ENCODE measurements around the gene SPEN.

Gene SPEN

GRCh38 chr1:15954316-15954715 lies 106.8 kb downstream of the SPEN start:
- H3K4me2 ChIP-seq (ENCODE audit: insufficient read depth, low read length): no peak overlapping the region
- H3K4me3 ChIP-seq (ENCODE audit: low read depth in 1 of 2, low read length in 2 of 2): no peak overlapping the region
- H3K27me3 ChIP-seq (ENCODE audit: insufficient read depth, low read length, poor library complexity): no peaks in the 10 kb centered on the region
- DNase-seq: no peak
- H4K20me1 ChIP-seq (ENCODE audit: insufficient read depth, low read length): peaks cover 76% of the 10 kb centered on the region
- TF ChIP-seq CTCF (IDR thresholded peaks at IDR 0.05; ENCODE audit: borderline replicate concordance, extremely low read depth, low read length, poor library complexity, severe bottlenecking): no peak
- TF ChIP-seq EZH2 (IDR thresholded peaks at IDR 0.05; ENCODE audit: borderline replicate concordance, low read depth, low read length, severe bottlenecking): no peak
- H3K79me2 ChIP-seq (ENCODE audit: insufficient read depth, low read length): peaks cover 90% of the 10 kb centered on the region
- H3K27ac ChIP-seq (ENCODE audit: low read length): peak overlapping the region; percentile 25; the same call in 1 of the 2 replicates
- no peak overlapping the region for H2AFZ ChIP-seq (ENCODE audit: low read depth, low read length)
- peaks cover 48% of the 10 kb centered on the region for H3K36me3 ChIP-seq (ENCODE audit: insufficient read depth, low read length)
- no peaks in the 10 kb centered on the region for H3K9me3 ChIP-seq (ENCODE audit: insufficient read depth, low read length, severe bottlenecking)
- ATAC-seq (ENCODE audit: insufficient read depth, low read depth): no peak
- no peak overlapping the region for H3K9ac ChIP-seq (ENCODE audit: low read depth, low read length)
- no peaks in the 10 kb centered on the region for H3K4me1 ChIP-seq (ENCODE audit: insufficient read depth, low read length)

- Histone ChIP-seq H3K36me3 (ENCODE audit: insufficient read depth, low read length) (peaks cover 41% of the 10 kb centered on the region), H3K4me3 (ENCODE audit: low read depth in 1 of 2, low read length in 2 of 2) (no peak overlapping the region), H3K4me2 (ENCODE audit: insufficient read depth, low read length) (no peak overlapping the region), H3K4me1 (ENCODE audit: insufficient read depth, low read length) (no peaks in the 10 kb centered on the region), H2AFZ (ENCODE audit: low read depth, low read length) (no peak overlapping the region), H3K9me3 (ENCODE audit: insufficient read depth, low read length, severe bottlenecking) (no peaks in the 10 kb centered on the region), H3K27me3 (ENCODE audit: insufficient read depth, low read length, poor library complexity) (no peaks in the 10 kb centered on the region), H3K79me2 (ENCODE audit: insufficient read depth, low read length) (peaks cover 86% of the 10 kb centered on the region), H3K27ac (ENCODE audit: low read length) (no peak overlapping the region), H4K20me1 (ENCODE audit: insufficient read depth, low read length) (peaks cover 67% of the 10 kb centered on the region), H3K9ac (ENCODE audit: low read depth, low read length) (no peak overlapping the region)
- ATAC-seq (ENCODE audit: insufficient read depth, low read depth): no peak
- DNase-seq: no peak
- TF ChIP-seq CTCF (IDR thresholded peaks at IDR 0.05; ENCODE audit: borderline replicate concordance, extremely low read depth, low read length, poor library complexity, severe bottlenecking) (no peak), EZH2 (IDR thresholded peaks at IDR 0.05; ENCODE audit: borderline replicate concordance, low read depth, low read length, severe bottlenecking) (no peak)
Observed at GRCh38 chr1:15955552-15955951, 108.0 kb downstream of the SPEN start.

- H3K36me3 ChIP-seq (ENCODE audit: insufficient read depth, low read length): peaks cover 41% of the 10 kb centered on the region
- H3K27me3 ChIP-seq (ENCODE audit: insufficient read depth, low read length, poor library complexity): no peaks in the 10 kb centered on the region
- DNase-seq (no peak), ATAC-seq (ENCODE audit: insufficient read depth, low read depth) (peak; percentile 54)
- H3K9ac ChIP-seq (ENCODE audit: low read depth, low read length): no peak overlapping the region
- no peak overlapping the region for H3K27ac ChIP-seq (ENCODE audit: low read length)
- no peaks in the 10 kb centered on the region for H3K4me1 ChIP-seq (ENCODE audit: insufficient read depth, low read length)
- H3K4me3 ChIP-seq (ENCODE audit: low read depth in 1 of 2, low read length in 2 of 2): no peak overlapping the region
- H3K9me3 ChIP-seq (ENCODE audit: insufficient read depth, low read length, severe bottlenecking): no peaks in the 10 kb centered on the region
- TF ChIP-seq EZH2 (IDR thresholded peaks at IDR 0.05; ENCODE audit: borderline replicate concordance, low read depth, low read length, severe bottlenecking): no peak
- no peak for TF ChIP-seq CTCF (IDR thresholded peaks at IDR 0.05; ENCODE audit: borderline replicate concordance, extremely low read depth, low read length, poor library complexity, severe bottlenecking)
- peaks cover 62% of the 10 kb centered on the region for H4K20me1 ChIP-seq (ENCODE audit: insufficient read depth, low read length)
- H3K4me2 ChIP-seq (ENCODE audit: insufficient read depth, low read length): no peak overlapping the region
- H2AFZ ChIP-seq (ENCODE audit: low read depth, low read length): no peak overlapping the region
- peaks cover 88% of the 10 kb centered on the region for H3K79me2 ChIP-seq (ENCODE audit: insufficient read depth, low read length)
Observed at GRCh38 chr1:15956150-15956549, 108.6 kb downstream of the SPEN start.
